GM21515 (cell line): ENCODE data around the gene ITGB3.

ENCODE experiments used
- ATAC-seq: cut with Tn5 transposase; IDR thresholded peaks from one replicate; pipeline ENCODE4 v1.9.1; 2021; ENCODE audit not compliant: unreplicated experiment

Gene ITGB3

GRCh38 chr17:47295874-47296255, 42.2 kb downstream of the ITGB3 start:
- ATAC-seq: no peak

GRCh38 chr17:47297661-47298400, 44.2 kb downstream of the ITGB3 start:
- no peak for ATAC-seq

GRCh38 chr17:47298712-47299111, 45.1 kb downstream of the ITGB3 start:
- no peak for ATAC-seq

GRCh38 chr17:47299239-47299910, 45.7 kb downstream of the ITGB3 start:
- ATAC-seq: no peak

- ATAC-seq: no peak
These were observed 47.1 kb downstream of the ITGB3 start for GRCh38 chr17:47300718-47301117.

- ATAC-seq: no peak
These were observed 47.5 kb downstream of the ITGB3 start for GRCh38 chr17:47301161-47301560.

- no peak for ATAC-seq
These were observed 48.2 kb downstream of the ITGB3 start for GRCh38 chr17:47301831-47302230.

- ATAC-seq: no peak
These were observed 50.6 kb downstream of the ITGB3 start for GRCh38 chr17:47304186-47304585.

- ATAC-seq: no peak
These were observed 51.8 kb downstream of the ITGB3 start for GRCh38 chr17:47305302-47305923.

GRCh38 chr17:47310186-47310733, 56.6 kb downstream of the ITGB3 start:
- ATAC-seq: no peak

- no peak for ATAC-seq
These were observed 57.8 kb downstream of the ITGB3 start for GRCh38 chr17:47311420-47311819.

GRCh38 chr17:47315451-47316266, 62.0 kb downstream of the ITGB3 start:
- ATAC-seq: peak; percentile 49

- no peak for ATAC-seq
These were observed 62.7 kb downstream of the ITGB3 start for GRCh38 chr17:47316311-47316710.

GRCh38 chr17:47317119-47317518, 63.5 kb downstream of the ITGB3 start:
- no peak for ATAC-seq

- no peak for ATAC-seq
These were observed 64.7 kb downstream of the ITGB3 start for GRCh38 chr17:47318197-47318918.

GRCh38 chr17:47320879-47321502, 67.4 kb downstream of the ITGB3 start:
- no peak for ATAC-seq

GRCh38 chr17:47323382-47324223, 70.0 kb downstream of the ITGB3 start, which contains the start of gene EFCAB13:
Gene EFCAB13, plus strand, starts transcription at chr17:47323955. Its CDS starts 4,399 bp downstream, at chr17:47328354.
- peak; percentile 82 for ATAC-seq

GRCh38 chr17:47324224-47325020, 70.8 kb downstream of the ITGB3 start:
- peak; percentile 31 for ATAC-seq
